A549 (cell line): Measurements from ENCODE around the gene FAAP100. TPM values are rescaled to one million over a fixed set of nuclear protein-coding genes. Genes with fewer than 3 reads are reported as not detected.
A peak's percentile ranks its signal among the peaks of the same experiment; 100 is the strongest.

ENCODE experiments used
- ATAC-seq, 2 experiments: fragments of 200-7000 bp in 1 of 2; fragments of >200 bp in 1 of 2; cut with Nextera tagmentation in 1 of 2; cut with Tn5 transposase in 1 of 2; 3 replicates each; pipeline versions ENCODE4 v1.8.0 to v1.9.1; 2018 to 2020; ENCODE audit warnings: mild to moderate bottlenecking in 1 of 2, moderate library complexity in 1 of 2
- CTCF ChIA-PET: fragments of 300-600 bp; sonication (Branson Sonifier 250); formaldehyde crosslinking; extraction: SDS; loops from one replicate; lab custom pipeline; 2021; ENCODE audit warnings: antibody characterized with exemption, inconsistent platforms; lab: Yijun Ruan, JAX
- POLR2A ChIA-PET: fragments of 350-600 bp; formaldehyde crosslinking; extraction: SDS; loops from one replicate; lab custom pipeline; 2021; ENCODE audit warnings: antibody characterized with exemption, inconsistent platforms; lab: Yijun Ruan, JAX
- DNase-seq, 2 experiments: peaks; one replicate each; pipeline versions ENCODE4 v3.0.0 to v3.0.0-alpha.2; 2011 to 2016; ENCODE audit warnings: low read depth in 1 of 2, low spot score in 1 of 2
- FAIRE-seq: peaks from 2 replicates; lab custom pipeline; 2011; peaks lifted over from hg19 to GRCh38; lab: Jason Lieb, UNC
- H3K27ac ChIP-seq, 2 experiments: fragments of >200 bp; sonication (Bioruptor Twin); formaldehyde crosslinking; 3 replicates each; pipeline ENCODE4 v1.5.1; 2016 to 2017
- H3K4me1 ChIP-seq: fragments of >200 bp; sonication (Bioruptor Twin); formaldehyde crosslinking; 3 replicates; pipeline ENCODE4 v1.6.1; 2016
- H3K4me2 ChIP-seq: fragments of >200 bp; sonication (Bioruptor Twin); formaldehyde crosslinking; 3 replicates; pipeline ENCODE4 v1.6.1; 2016
- H3K4me3 ChIP-seq: fragments of >200 bp; sonication (Bioruptor Twin); formaldehyde crosslinking; 3 replicates; pipeline ENCODE4 v1.5.1; 2016
- H3K9me3 ChIP-seq: fragments of >200 bp; sonication (Bioruptor Twin); formaldehyde crosslinking; 3 replicates; pipeline ENCODE4 v1.6.1; 2016
- FOSB ChIP-seq: fragments of 250-450 bp; sonication (Bioruptor Pico); IDR thresholded peaks from 2 replicates; pipeline ENCODE4 v1.5.0; 2020; ENCODE audit warnings: mild to moderate bottlenecking, moderate library complexity
- GATA3 ChIP-seq: IDR thresholded peaks from 2 replicates; pipeline ENCODE4 v1.6.1; 2012; ENCODE audit warnings: borderline replicate concordance
- HDAC2 ChIP-seq: fragments of 200-600 bp; sonication (generic); IDR thresholded peaks from 2 replicates; pipeline ENCODE4 v1.6.1; 2016
- HOXB13 ChIP-seq: fragments of 250-450 bp; sonication (Bioruptor Pico); IDR thresholded peaks from 2 replicates; pipeline ENCODE4 v1.5.0; 2020; ENCODE audit warnings: low read depth, mild to moderate bottlenecking, moderate library complexity
- JUN ChIP-seq, 2 experiments: fragments of >200 bp; sonication (Bioruptor Twin); formaldehyde crosslinking; IDR thresholded peaks; 2 replicates in 1 of 2; 3 replicates in 1 of 2; pipeline ENCODE4 v1.6.1; 2016 to 2017
- JUNB ChIP-seq: fragments of >200 bp; sonication (Bioruptor Twin); formaldehyde crosslinking; IDR thresholded peaks from 2 replicates; pipeline ENCODE4 v1.6.1; 2016
- KDM1A ChIP-seq: fragments of 200-600 bp; sonication (generic); IDR thresholded peaks from 2 replicates; pipeline ENCODE4 v1.6.1; 2016; ENCODE audit warnings: low read depth, mild to moderate bottlenecking
- MAFK ChIP-seq: fragments of 450-650 bp; IDR thresholded peaks from 2 replicates; pipeline ENCODE4 v1.6.1; 2014; ENCODE audit not compliant: partially characterized antibody
- SREBF2 ChIP-seq: fragments of 450-650 bp; IDR thresholded peaks from 2 replicates; pipeline ENCODE4 v1.6.1; 2014; ENCODE audit warnings: mild to moderate bottlenecking, moderate library complexity
- ZC3H11A ChIP-seq: fragments of 450-650 bp; IDR thresholded peaks from 2 replicates; pipeline ENCODE4 v1.6.1; 2014; ENCODE audit warnings: antibody characterized with exemption, mild to moderate bottlenecking
- WGBS: methylation state at CpG from one replicate; pipeline ENCODE4 v1.1.6; 2017; ENCODE audit errors: missing lambda C conversion rate; 5-methylcytosine and 5-hydroxymethylcytosine counted together
- polyA plus RNA-seq, 4 experiments: library from polyadenylated mRNA; depleted of rRNA in 3 of 4; stranded (reverse); fragments of >200 nt; fragmentation: RNase III in 1 of 4; extraction: RNeasy Plus Mini Kit Qiagen cat#74134 plus additional on column Dnase treatment in 1 of 4; gene quantifications; 2 replicates in 3 of 4; 3 replicates in 1 of 4; pipeline ENCODE4 v1.2.3, GENCODE V29; 2011 to 2017
- TF ChIP-seq, protein P1 (sequence below): fragments of >200 bp; sonication (Bioruptor Twin); formaldehyde crosslinking; IDR thresholded peaks from 3 replicates; pipeline ENCODE4 v1.5.1; 2016
- TF ChIP-seq, protein P2 (sequence below): fragments of >200 bp; sonication (Bioruptor Twin); formaldehyde crosslinking; IDR thresholded peaks from 3 replicates; pipeline ENCODE4 v1.6.1; 2016
- TF ChIP-seq, protein P3 (sequence below): IDR thresholded peaks from 2 replicates; pipeline ENCODE4 v1.6.1; 2012
- TF ChIP-seq, protein P4 (sequence below): fragments of 250-450 bp; sonication (Bioruptor Pico); IDR thresholded peaks from 2 replicates; pipeline ENCODE4 v1.5.0; 2020; ENCODE audit warnings: low read depth, mild to moderate bottlenecking, moderate library complexity

FAAP100 gene
- polyA plus RNA-seq, 2 of the 4 experiments (the other 2 are of a cell fraction): 5.4 to 16.8 TPM

DNA sequence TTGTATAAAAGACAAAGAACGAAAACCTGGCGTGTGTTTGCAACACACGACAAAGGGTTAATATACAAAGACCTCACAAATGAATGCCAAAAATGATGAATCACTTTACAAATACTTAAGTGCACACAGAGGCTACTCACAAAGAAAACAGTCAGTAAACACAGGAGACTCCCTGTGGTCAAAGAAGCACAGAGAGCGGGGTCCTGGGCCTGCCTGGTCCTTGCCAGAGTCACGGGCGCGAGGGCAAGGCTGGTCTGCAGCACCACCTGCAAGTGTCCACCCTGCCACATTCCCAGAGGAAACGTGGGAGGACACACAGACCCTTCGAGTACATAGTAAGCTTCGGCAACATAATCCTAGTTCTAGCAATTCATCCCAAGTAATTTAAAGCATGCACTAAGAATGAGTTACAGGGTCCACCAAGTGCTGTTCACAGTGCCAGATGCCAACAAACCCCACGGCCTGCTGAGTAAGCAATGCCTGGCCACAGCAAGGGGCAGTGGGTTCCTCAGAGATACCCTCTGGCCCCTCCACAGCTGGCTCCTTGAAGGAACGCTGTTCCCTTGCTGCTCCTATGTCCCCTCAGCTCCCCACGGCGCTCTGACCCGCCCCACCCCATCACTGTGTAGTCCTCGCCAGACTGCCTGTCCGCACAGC is 24.6 kb upstream of the FAAP100 start (continued):
- TF ChIP-seq, protein P1, sequence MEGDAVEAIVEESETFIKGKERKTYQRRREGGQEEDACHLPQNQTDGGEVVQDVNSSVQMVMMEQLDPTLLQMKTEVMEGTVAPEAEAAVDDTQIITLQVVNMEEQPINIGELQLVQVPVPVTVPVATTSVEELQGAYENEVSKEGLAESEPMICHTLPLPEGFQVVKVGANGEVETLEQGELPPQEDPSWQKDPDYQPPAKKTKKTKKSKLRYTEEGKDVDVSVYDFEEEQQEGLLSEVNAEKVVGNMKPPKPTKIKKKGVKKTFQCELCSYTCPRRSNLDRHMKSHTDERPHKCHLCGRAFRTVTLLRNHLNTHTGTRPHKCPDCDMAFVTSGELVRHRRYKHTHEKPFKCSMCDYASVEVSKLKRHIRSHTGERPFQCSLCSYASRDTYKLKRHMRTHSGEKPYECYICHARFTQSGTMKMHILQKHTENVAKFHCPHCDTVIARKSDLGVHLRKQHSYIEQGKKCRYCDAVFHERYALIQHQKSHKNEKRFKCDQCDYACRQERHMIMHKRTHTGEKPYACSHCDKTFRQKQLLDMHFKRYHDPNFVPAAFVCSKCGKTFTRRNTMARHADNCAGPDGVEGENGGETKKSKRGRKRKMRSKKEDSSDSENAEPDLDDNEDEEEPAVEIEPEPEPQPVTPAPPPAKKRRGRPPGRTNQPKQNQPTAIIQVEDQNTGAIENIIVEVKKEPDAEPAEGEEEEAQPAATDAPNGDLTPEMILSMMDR: 0 out of 3 replicates have a peak, but pooled peaks have one; percentile 13
- TF ChIP-seq JUNB: peak; percentile 92

DNA sequence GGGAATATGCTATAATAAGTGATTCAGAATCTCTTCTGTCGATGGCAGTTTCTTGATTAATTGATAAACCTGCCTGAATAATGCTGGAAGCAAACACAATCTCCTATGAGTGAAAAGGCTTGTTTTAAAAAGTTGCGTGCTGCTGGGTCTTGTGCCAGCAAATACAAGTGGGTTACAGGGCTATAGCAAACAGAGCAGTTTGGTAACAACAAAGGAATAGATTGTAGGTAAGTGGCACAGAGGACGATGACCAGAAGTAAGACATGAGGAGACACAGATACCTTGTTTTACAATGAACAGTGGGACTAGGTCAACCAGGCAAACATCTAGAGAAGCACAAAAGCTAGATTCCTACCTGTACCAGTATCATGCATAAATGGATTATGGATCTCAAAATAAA is 23.7 kb upstream of the FAAP100 start:
- H3K9me3 ChIP-seq: no peaks in the 10 kb centered on the region
- WGBS: 58% methylated on average over 3 of the region's 3 CpGs
- ATAC-seq (no peak), DNase-seq (no peak), FAIRE-seq (peak; percentile 61)
- H3K4me1 ChIP-seq: peaks cover 74% of the 10 kb centered on the region
- POLR2A ChIA-PET: interaction anchor here (3.0 kb wide), 1 partner anchor 9 kb away, joined by 32 read pairs; no protein-coding TSS in a partner anchor
- H3K27ac ChIP-seq: peak overlapping the region; percentile 93 to 95
- TF ChIP-seq, protein P2, sequence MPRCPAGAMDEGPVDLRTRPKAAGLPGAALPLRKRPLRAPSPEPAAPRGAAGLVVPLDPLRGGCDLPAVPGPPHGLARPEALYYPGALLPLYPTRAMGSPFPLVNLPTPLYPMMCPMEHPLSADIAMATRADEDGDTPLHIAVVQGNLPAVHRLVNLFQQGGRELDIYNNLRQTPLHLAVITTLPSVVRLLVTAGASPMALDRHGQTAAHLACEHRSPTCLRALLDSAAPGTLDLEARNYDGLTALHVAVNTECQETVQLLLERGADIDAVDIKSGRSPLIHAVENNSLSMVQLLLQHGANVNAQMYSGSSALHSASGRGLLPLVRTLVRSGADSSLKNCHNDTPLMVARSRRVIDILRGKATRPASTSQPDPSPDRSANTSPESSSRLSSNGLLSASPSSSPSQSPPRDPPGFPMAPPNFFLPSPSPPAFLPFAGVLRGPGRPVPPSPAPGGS: no peak
- TF ChIP-seq HOXB13 (no peak), GATA3 (no peak), JUN (IDR thresholded peaks at IDR 0.05) (no peak)
- TF ChIP-seq, protein P3, sequence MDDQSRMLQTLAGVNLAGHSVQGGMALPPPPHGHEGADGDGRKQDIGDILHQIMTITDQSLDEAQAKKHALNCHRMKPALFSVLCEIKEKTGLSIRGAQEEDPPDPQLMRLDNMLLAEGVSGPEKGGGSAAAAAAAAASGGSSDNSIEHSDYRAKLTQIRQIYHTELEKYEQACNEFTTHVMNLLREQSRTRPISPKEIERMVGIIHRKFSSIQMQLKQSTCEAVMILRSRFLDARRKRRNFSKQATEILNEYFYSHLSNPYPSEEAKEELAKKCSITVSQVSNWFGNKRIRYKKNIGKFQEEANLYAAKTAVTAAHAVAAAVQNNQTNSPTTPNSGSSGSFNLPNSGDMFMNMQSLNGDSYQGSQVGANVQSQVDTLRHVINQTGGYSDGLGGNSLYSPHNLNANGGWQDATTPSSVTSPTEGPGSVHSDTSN: no peak
- peak overlapping the region; percentile 81 for H3K4me2 ChIP-seq
- CTCF ChIA-PET: interaction anchor here (0.7 to 45.0 kb wide), 7 partner anchors 5 to 57 kb away, joined by 3 to 1604 read pairs (median 8); partner anchors contain the start of gene FAAP100
- H3K4me3 ChIP-seq: 0 out of 3 replicates have a peak overlapping the region, but pooled peaks have one; percentile 13

DNA sequence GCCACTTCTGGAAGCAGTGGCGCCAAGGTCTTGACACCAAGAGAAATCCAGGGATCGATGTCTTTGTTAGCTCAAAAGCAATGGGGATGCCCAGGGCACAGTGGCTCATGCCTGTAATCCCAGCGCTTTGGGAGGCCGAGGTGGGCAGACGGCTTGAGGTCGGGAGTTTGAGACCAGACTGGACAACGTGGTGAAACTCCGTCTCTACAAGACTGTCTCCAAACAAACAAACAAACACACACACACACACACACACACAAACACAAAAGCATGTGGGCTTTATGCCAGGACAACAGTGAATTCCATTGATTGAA is 22.4 kb upstream of the FAAP100 start:
- no peak for ATAC-seq
- Histone ChIP-seq H3K4me2 (peak overlapping the region; percentile 2; the same call in 1 of the 3 replicates), H3K9me3 (no peaks in the 10 kb centered on the region), H3K27ac (peak overlapping the region in 1 of 2 experiments; percentile 95; a peak in 3 of 6 replicates), H3K4me3 (no peak overlapping the region), H3K4me1 (peaks cover 61% of the 10 kb centered on the region)
- ChIA-PET CTCF (interaction anchor here (39.7 to 45.0 kb wide), 2 partner anchors 4 to 9 kb away, joined by 1604 read pairs; partner anchors contain the start of gene FAAP100), POLR2A (no interaction called here)
- DNase-seq: no peak
- TF ChIP-seq FOSB (CRISPR knock-in tag): no peak
- no peak for TF ChIP-seq GATA3
- TF ChIP-seq, protein P4, sequence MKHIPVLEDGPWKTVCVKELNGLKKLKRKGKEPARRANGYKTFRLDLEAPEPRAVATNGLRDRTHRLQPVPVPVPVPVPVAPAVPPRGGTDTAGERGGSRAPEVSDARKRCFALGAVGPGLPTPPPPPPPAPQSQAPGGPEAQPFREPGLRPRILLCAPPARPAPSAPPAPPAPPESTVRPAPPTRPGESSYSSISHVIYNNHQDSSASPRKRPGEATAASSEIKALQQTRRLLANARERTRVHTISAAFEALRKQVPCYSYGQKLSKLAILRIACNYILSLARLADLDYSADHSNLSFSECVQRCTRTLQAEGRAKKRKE (CRISPR knock-in tag): no peak
- no peak for TF ChIP-seq MAFK
- no peak for TF ChIP-seq ZC3H11A
- no peak for TF ChIP-seq KDM1A
- TF ChIP-seq HDAC2: no peak
- TF ChIP-seq SREBF2: no peak
- 79% methylated on average over 8 of the region's 8 CpGs for WGBS
- peak; percentile 13 for FAIRE-seq
